ENCODE data around the gene CCDC87.

- TF ChIP-seq CTCF (IDR thresholded peaks at IDR 0.05; ENCODE audit: control extremely low read depth in 1 of 3, insufficient read depth in 1 of 3, low read depth in 1 of 3, low read length in 3 of 3) (no peak), EZH2 (IDR thresholded peaks at IDR 0.05; ENCODE audit: low read depth, low read length, severe bottlenecking) (no peak), POLR2AphosphoS5 (IDR thresholded peaks at IDR 0.05; ENCODE audit: low read depth, low read length) (no peak), ATF3 (IDR thresholded peaks at IDR 0.05; ENCODE audit: insufficient read depth, low read depth, low read length) (no peak)
These were observed 32.8 kb downstream of the CCDC87 start for GRCh38 chr11:66559866-66560676.
